ENCODE data around the gene CRISPLD2. TPM values are rescaled to one million over a fixed set of nuclear protein-coding genes. Genes with fewer than 3 reads are reported as not detected.

Gene CRISPLD2
- total and polyA plus RNA-seq, 2 donors (not counting 1 experiment from before 2014, with no cell fraction given), result 37.0 to 96.2 TPM

GRCh38 chr16:84876873-84877606, 57.3 kb downstream of the CRISPLD2 start:
- no peaks in the 10 kb centered on the region for H3K27me3 ChIP-seq (ENCODE audit: control insufficient read depth, insufficient read depth, low read length)
- H3K9ac ChIP-seq (ENCODE audit: insufficient read depth, low read length), result no peak overlapping the region
- H3K4me1 ChIP-seq (ENCODE audit: control insufficient read depth, extremely low read depth, insufficient read depth, low read length), result peaks cover 4% of the 10 kb centered on the region
- H3K4me3 ChIP-seq (replicated peaks in 1 of 4; ENCODE audit: control extremely low read depth in 1 of 4, insufficient read depth in 1 of 4, low read depth in 3 of 4, low read length in 4 of 4), result no peak overlapping the region
- H3K4me2 ChIP-seq (ENCODE audit: extremely low read depth, insufficient read depth, low read length), result no peak overlapping the region
- no peaks in the 10 kb centered on the region for H3K36me3 ChIP-seq (ENCODE audit: control insufficient read depth, insufficient read depth, low read length)
- no peak overlapping the region for H2AFZ ChIP-seq (ENCODE audit: low read length)
- no peaks in the 10 kb centered on the region for H3K79me2 ChIP-seq (ENCODE audit: control insufficient read depth, insufficient read depth, low read length)
- no peak for TF ChIP-seq EZH2 (IDR thresholded peaks at IDR 0.05; ENCODE audit: low read length, missing control alignments)
- TF ChIP-seq CTCF (conservative IDR thresholded peaks at IDR 0.05 in 1 of 2, IDR thresholded peaks at IDR 0.05 in 1 of 2; ENCODE audit: low read depth in 1 of 2, low read length in 2 of 2), result no peak
- no peak overlapping the region for H3K27ac ChIP-seq (ENCODE audit: insufficient read depth, low read length)
- H4K20me1 ChIP-seq (ENCODE audit: control insufficient read depth, extremely low read depth, insufficient read depth, low read length), result no peaks in the 10 kb centered on the region
- H3K9me3 ChIP-seq (ENCODE audit: control insufficient read depth, insufficient read depth, low read depth, low read length), result no peaks in the 10 kb centered on the region
- DNase-seq (ENCODE audit: low read depth in 2 of 2), result no peak

- Histone ChIP-seq H3K4me1 (ENCODE audit: control insufficient read depth, extremely low read depth, insufficient read depth, low read length) (peaks cover 6% of the 10 kb centered on the region), H3K79me2 (ENCODE audit: control insufficient read depth, insufficient read depth, low read length) (no peaks in the 10 kb centered on the region), H3K36me3 (ENCODE audit: control insufficient read depth, insufficient read depth, low read length) (no peaks in the 10 kb centered on the region), H3K27me3 (ENCODE audit: control insufficient read depth, insufficient read depth, low read length) (no peaks in the 10 kb centered on the region), H3K4me2 (ENCODE audit: extremely low read depth, insufficient read depth, low read length) (no peak overlapping the region), H3K9ac (ENCODE audit: insufficient read depth, low read length) (no peak overlapping the region), H4K20me1 (ENCODE audit: control insufficient read depth, extremely low read depth, insufficient read depth, low read length) (no peaks in the 10 kb centered on the region), H3K27ac (ENCODE audit: insufficient read depth, low read length) (no peak overlapping the region), H3K4me3 (replicated peaks in 1 of 4; ENCODE audit: control extremely low read depth in 1 of 4, insufficient read depth in 1 of 4, low read depth in 3 of 4, low read length in 4 of 4) (no peak overlapping the region), H3K9me3 (ENCODE audit: control insufficient read depth, insufficient read depth, low read depth, low read length) (no peaks in the 10 kb centered on the region), H2AFZ (ENCODE audit: low read length) (no peak overlapping the region)
- no peak for TF ChIP-seq EZH2 (IDR thresholded peaks at IDR 0.05; ENCODE audit: low read length, missing control alignments)
- no peak for TF ChIP-seq CTCF (conservative IDR thresholded peaks at IDR 0.05 in 1 of 2, IDR thresholded peaks at IDR 0.05 in 1 of 2; ENCODE audit: low read depth in 1 of 2, low read length in 2 of 2)
- DNase-seq (ENCODE audit: low read depth in 2 of 2), result no peak
Observed at GRCh38 chr16:84878770-84879169, 59.0 kb downstream of the CRISPLD2 start.

- Histone ChIP-seq H3K4me3 (replicated peaks in 1 of 4; ENCODE audit: control extremely low read depth in 1 of 4, insufficient read depth in 1 of 4, low read depth in 3 of 4, low read length in 4 of 4) (no peak overlapping the region), H3K4me1 (ENCODE audit: control insufficient read depth, extremely low read depth, insufficient read depth, low read length) (peaks cover 3% of the 10 kb centered on the region), H3K79me2 (ENCODE audit: control insufficient read depth, insufficient read depth, low read length) (no peaks in the 10 kb centered on the region), H2AFZ (ENCODE audit: low read length) (no peak overlapping the region), H3K9me3 (ENCODE audit: control insufficient read depth, insufficient read depth, low read depth, low read length) (no peaks in the 10 kb centered on the region), H4K20me1 (ENCODE audit: control insufficient read depth, extremely low read depth, insufficient read depth, low read length) (no peaks in the 10 kb centered on the region), H3K4me2 (ENCODE audit: extremely low read depth, insufficient read depth, low read length) (no peak overlapping the region), H3K27ac (ENCODE audit: insufficient read depth, low read length) (no peak overlapping the region), H3K9ac (ENCODE audit: insufficient read depth, low read length) (no peak overlapping the region), H3K36me3 (ENCODE audit: control insufficient read depth, insufficient read depth, low read length) (peaks cover 1% of the 10 kb centered on the region), H3K27me3 (ENCODE audit: control insufficient read depth, insufficient read depth, low read length) (no peaks in the 10 kb centered on the region)
- TF ChIP-seq CTCF (conservative IDR thresholded peaks at IDR 0.05 in 1 of 2, IDR thresholded peaks at IDR 0.05 in 1 of 2; ENCODE audit: low read depth in 1 of 2, low read length in 2 of 2) (no peak), EZH2 (IDR thresholded peaks at IDR 0.05; ENCODE audit: low read length, missing control alignments) (no peak)
- DNase-seq (ENCODE audit: low read depth in 2 of 2), result peak in 1 of 2 donors; percentile 37
Observed at GRCh38 chr16:84879569-84880487, 60.0 kb downstream of the CRISPLD2 start.
